Hepatocyte (in vitro differentiated cells): Measurements from ENCODE around the gene MRGPRF. TPM values are rescaled to one million over a fixed set of nuclear protein-coding genes. Genes with fewer than 3 reads are reported as not detected.
"Not testable (repeated sequence)": the region's sequence is repeated elsewhere in the genome, so short reads cannot be mapped to it uniquely, and the experiment has no call there.

Experiments used
- DNase-seq: peaks from one replicate; pipeline ENCODE4 v3.0.0-alpha.2; 2016; ENCODE audit warnings: low spot score
- H2AFZ ChIP-seq: fragments of 200-600 bp; sonication (generic); 2 replicates; pipeline ENCODE4 v1.6.0; 2016; ENCODE audit warnings: antibody characterized with exemption, mild to moderate bottlenecking
- H3K27ac ChIP-seq: fragments of 200-600 bp; sonication (generic); 2 replicates; pipeline ENCODE4 v1.5.1; 2016; ENCODE audit warnings: mild to moderate bottlenecking
- H3K27me3 ChIP-seq: fragments of 200-600 bp; sonication (generic); 2 replicates; pipeline ENCODE4 v1.6.1; 2016
- H3K36me3 ChIP-seq: fragments of 200-600 bp; sonication (generic); replicated peaks from 2 replicates; pipeline ENCODE4 v1.5.1; 2016; ENCODE audit warnings: low read depth; ENCODE audit not compliant: insufficient read depth
- H3K4me1 ChIP-seq: fragments of 200-600 bp; sonication (generic); 2 replicates; pipeline ENCODE4 v1.5.1; 2016; ENCODE audit warnings: mild to moderate bottlenecking, moderate library complexity; ENCODE audit not compliant: insufficient read depth
- H3K4me2 ChIP-seq: fragments of 200-600 bp; sonication (generic); 2 replicates; pipeline ENCODE4 v1.6.0; 2016
- H3K4me3 ChIP-seq: fragments of 200-600 bp; sonication (generic); 2 replicates; pipeline ENCODE4 v1.5.1; 2016; ENCODE audit warnings: mild to moderate bottlenecking
- H3K79me2 ChIP-seq: fragments of 200-600 bp; sonication (generic); 2 replicates; pipeline ENCODE4 v1.6.0; 2017; ENCODE audit warnings: mild to moderate bottlenecking
- H3K9me2 ChIP-seq: fragments of 200-600 bp; sonication (generic); replicated peaks from 2 replicates; pipeline ENCODE4 v1.6.0; 2017; ENCODE audit warnings: mild to moderate bottlenecking; ENCODE audit not compliant: insufficient read depth
- H3K9me3 ChIP-seq: fragments of 200-600 bp; sonication (generic); 2 replicates; pipeline ENCODE4 v1.5.1; 2016; ENCODE audit warnings: low read depth, mild to moderate bottlenecking
- H4K20me1 ChIP-seq: fragments of 200-600 bp; sonication (generic); 2 replicates; pipeline ENCODE4 v1.6.0; 2016; ENCODE audit warnings: mild to moderate bottlenecking; ENCODE audit not compliant: insufficient read depth, poor library complexity, severe bottlenecking
- CTCF ChIP-seq: fragments of 200-600 bp; sonication (generic); IDR thresholded peaks from 2 replicates; pipeline ENCODE4 v1.5.1; 2016; ENCODE audit warnings: antibody characterized with exemption, mild to moderate bottlenecking; ENCODE audit not compliant: poor library complexity
- EZH2 ChIP-seq: fragments of 200-600 bp; sonication (generic); IDR thresholded peaks from 2 replicates; pipeline ENCODE4 v1.6.1; 2016; ENCODE audit warnings: antibody characterized with exemption, mild to moderate bottlenecking, borderline replicate concordance
- EZH2phosphoT487 ChIP-seq: fragments of 200-600 bp; sonication (generic); IDR thresholded peaks from one replicate; pipeline ENCODE4 v1.6.1; 2018; ENCODE audit warnings: antibody characterized with exemption, mild to moderate bottlenecking, low read depth, moderate library complexity; ENCODE audit not compliant: unreplicated experiment, severe bottlenecking
- WGBS: methylation state at CpG from one replicate; pipeline ENCODE4 v1.1.6; 2016; ENCODE audit warnings: low lambda C conversion rate; ENCODE audit errors: missing lambda C conversion rate; 5-methylcytosine and 5-hydroxymethylcytosine counted together
- polyA plus RNA-seq: library from polyadenylated mRNA; unstranded; fragments of >200 nt; fragmentation: Nextera tagmentation; extraction: Ambion mirVana; gene quantifications from 2 replicates; pipeline ENCODE4 v1.2.1, GENCODE V29; 2016
- total RNA-seq: library from RNA; depleted of rRNA; stranded (reverse); fragments of >200 nt; gene quantifications from 2 replicates; pipeline ENCODE4 v1.2.3, GENCODE V29; 2014

MRGPRF gene
- total and polyA plus RNA-seq, 2 experiments from 2014 or later, result 6.5 to 7.5 TPM

GRCh38 chr11:68974421-68975194, 38.4 kb downstream of the MRGPRF start:
- Histone ChIP-seq H3K4me2 (no peak overlapping the region), H2AFZ (no peak overlapping the region), H3K27me3 (no peaks in the 10 kb centered on the region), H3K4me3 (no peak overlapping the region), H3K79me2 (no peaks in the 10 kb centered on the region), H3K27ac (no peak overlapping the region), H4K20me1 (no peaks in the 10 kb centered on the region), H3K9me2 (no peaks in the 10 kb centered on the region), H3K4me1 (no peaks in the 10 kb centered on the region), H3K36me3 (no peaks in the 10 kb centered on the region), H3K9me3 (no peaks in the 10 kb centered on the region)
- WGBS, result 96% methylated on average over 23 of the region's 23 CpGs
- no peak for TF ChIP-seq EZH2phosphoT487
- no peak for TF ChIP-seq CTCF
- no peak for TF ChIP-seq EZH2
- DNase-seq, result peak; percentile 4

GRCh38 chr11:68973706-68974105, 39.3 kb downstream of the MRGPRF start:
- H3K79me2 ChIP-seq, result not testable (repeated sequence)
- WGBS, result 96% methylated on average over 12 of the region's 12 CpGs

GRCh38 chr11:68973219-68973618, 39.8 kb downstream of the MRGPRF start:
- no peaks in the 10 kb centered on the region for H3K27me3 ChIP-seq
- H2AFZ ChIP-seq, result no peak overlapping the region
- no peak overlapping the region for H3K4me2 ChIP-seq
- TF ChIP-seq CTCF (no peak), EZH2phosphoT487 (no peak), EZH2 (no peak)
- no peaks in the 10 kb centered on the region for H3K36me3 ChIP-seq
- no peaks in the 10 kb centered on the region for H3K79me2 ChIP-seq
- no peak overlapping the region for H3K27ac ChIP-seq
- H3K9me3 ChIP-seq, result no peaks in the 10 kb centered on the region
- WGBS, result 68% methylated on average over 4 of the region's 4 CpGs
- no peak overlapping the region for H3K4me3 ChIP-seq
- H3K9me2 ChIP-seq, result no peaks in the 10 kb centered on the region
- no peaks in the 10 kb centered on the region for H3K4me1 ChIP-seq
- no peaks in the 10 kb centered on the region for H4K20me1 ChIP-seq
- DNase-seq, result no peak

More at GRCh38 chr11:68973706-68974105, 39.3 kb downstream of the MRGPRF start:
- not testable (repeated sequence) for H3K36me3 ChIP-seq, H3K4me3 ChIP-seq, DNase-seq, H3K4me1 ChIP-seq, H3K4me2 ChIP-seq, H4K20me1 ChIP-seq, H3K9me2 ChIP-seq, H3K27ac ChIP-seq, H2AFZ ChIP-seq, H3K9me3 ChIP-seq, H3K27me3 ChIP-seq

GRCh38 chr11:68970921-68971636, 42.0 kb downstream of the MRGPRF start:
- no peak overlapping the region for H3K4me2 ChIP-seq
- no peaks in the 10 kb centered on the region for H4K20me1 ChIP-seq
- no peaks in the 10 kb centered on the region for H3K9me2 ChIP-seq
- no peak overlapping the region for H3K4me3 ChIP-seq
- H3K27ac ChIP-seq, result no peak overlapping the region
- H3K27me3 ChIP-seq, result no peaks in the 10 kb centered on the region
- no peak overlapping the region for H2AFZ ChIP-seq
- H3K79me2 ChIP-seq, result no peaks in the 10 kb centered on the region
- DNase-seq, result no peak
- TF ChIP-seq EZH2 (no peak), EZH2phosphoT487 (no peak), CTCF (no peak)
- 85% methylated on average over 8 of the region's 8 CpGs for WGBS
- H3K9me3 ChIP-seq, result no peaks in the 10 kb centered on the region
- H3K4me1 ChIP-seq, result no peaks in the 10 kb centered on the region
- H3K36me3 ChIP-seq, result no peaks in the 10 kb centered on the region
